Small intestine (tissue), 7 donors: ENCODE results near the gene XYLT1. TPM values are rescaled to one million over a fixed set of nuclear protein-coding genes. Genes with fewer than 3 reads are reported as not detected.

Source experiments
- DNase-seq, 2 donors: peaks; one replicate each; pipeline versions ENCODE4 v3.0.0 to v3.0.0-alpha.2; 2013
- FAIRE-seq: peaks from 2 replicates; lab custom pipeline; 2012; peaks lifted over from hg19 to GRCh38; lab: Jason Lieb, UNC
- H3K27ac ChIP-seq, 3 donors: one replicate each; pipeline ENCODE4 v1.5.1; 2013; ENCODE audit warnings: low read length in 2 of 3, mild to moderate bottlenecking in 2 of 3, control low read depth in 1 of 3, inconsistent platforms in 1 of 3, low read depth in 1 of 3, moderate library complexity in 1 of 3
- H3K27me3 ChIP-seq, 3 donors: one replicate each; pipeline ENCODE4 v1.6.1; 2013; ENCODE audit warnings: low read length in 3 of 3, inconsistent platforms in 1 of 3; ENCODE audit not compliant: control insufficient read depth in 3 of 3, insufficient read depth in 3 of 3
- H3K36me3 ChIP-seq, 3 donors: one replicate each; pipeline ENCODE4 v1.6.1; 2013; ENCODE audit warnings: low read length in 3 of 3, inconsistent platforms in 1 of 3, low read depth in 1 of 3, mild to moderate bottlenecking in 1 of 3, moderate library complexity in 1 of 3; ENCODE audit not compliant: control insufficient read depth in 3 of 3, insufficient read depth in 2 of 3
- H3K4me1 ChIP-seq, 3 donors: one replicate each; pipeline ENCODE4 v1.6.1; 2013; ENCODE audit warnings: low read length in 2 of 3, inconsistent platforms in 1 of 3, low read depth in 1 of 3, mild to moderate bottlenecking in 1 of 3, moderate library complexity in 1 of 3; ENCODE audit not compliant: control insufficient read depth in 3 of 3, insufficient read depth in 2 of 3
- H3K4me3 ChIP-seq, 3 donors: one replicate each; pipeline ENCODE4 v1.5.1; 2013; ENCODE audit warnings: low read length in 3 of 3, control low read depth in 1 of 3, inconsistent platforms in 1 of 3, low read depth in 1 of 3, mild to moderate bottlenecking in 1 of 3, moderate library complexity in 1 of 3
- H3K9me3 ChIP-seq, 2 donors: one replicate each; pipeline ENCODE4 v1.6.1; 2013; ENCODE audit warnings: low read depth in 1 of 2, low read length in 1 of 2; ENCODE audit not compliant: control insufficient read depth in 2 of 2, insufficient read depth in 1 of 2
- WGBS, 3 donors: extraction: QIAGEN DNeasy Blood & Tissue Kit; methylation state at CpG; one replicate each; pipeline ENCODE4 v1.1.7; 2013; 5-methylcytosine and 5-hydroxymethylcytosine counted together
- polyA plus RNA-seq, 4 donors: library from polyadenylated mRNA; stranded (reverse) in 3 of 4; unstranded in 1 of 4; fragments of 200-250 nt in 3 of 4; fragments of 120-200 nt in 1 of 4; gene quantifications; one replicate each; pipeline versions ENCODE4 v1.2.1 to v1.2.3, GENCODE V29; 2013
- donor health status: healthy with polysubstance abuse.
- donor health status: control.
- donor health status: control.
- donor health status: Bipolar disorder and iron deficiency.
- donor health status: healthy.

XYLT1 gene
- polyA plus RNA-seq, 4 donors: 1.9 to 11.2 (median 4.1) TPM

GRCh38 chr16:17392857-17393692, 77.7 kb downstream of the XYLT1 start:
- Histone ChIP-seq H3K27me3 (no peaks in the 10 kb centered on the region), H3K4me1 (peaks cover 0 to 15% (median 3%) of the 10 kb centered on the region in 3 donors), H3K4me3 (no peak overlapping the region), H3K27ac (no peak overlapping the region), H3K9me3 (no peaks in the 10 kb centered on the region), H3K36me3 (no peaks in the 10 kb centered on the region)
- 82 to 87% (median 86%) methylated on average over 5 of the region's 5 CpGs for WGBS, 3 donors
- no peak for FAIRE-seq
- no peak for DNase-seq

DNA sequence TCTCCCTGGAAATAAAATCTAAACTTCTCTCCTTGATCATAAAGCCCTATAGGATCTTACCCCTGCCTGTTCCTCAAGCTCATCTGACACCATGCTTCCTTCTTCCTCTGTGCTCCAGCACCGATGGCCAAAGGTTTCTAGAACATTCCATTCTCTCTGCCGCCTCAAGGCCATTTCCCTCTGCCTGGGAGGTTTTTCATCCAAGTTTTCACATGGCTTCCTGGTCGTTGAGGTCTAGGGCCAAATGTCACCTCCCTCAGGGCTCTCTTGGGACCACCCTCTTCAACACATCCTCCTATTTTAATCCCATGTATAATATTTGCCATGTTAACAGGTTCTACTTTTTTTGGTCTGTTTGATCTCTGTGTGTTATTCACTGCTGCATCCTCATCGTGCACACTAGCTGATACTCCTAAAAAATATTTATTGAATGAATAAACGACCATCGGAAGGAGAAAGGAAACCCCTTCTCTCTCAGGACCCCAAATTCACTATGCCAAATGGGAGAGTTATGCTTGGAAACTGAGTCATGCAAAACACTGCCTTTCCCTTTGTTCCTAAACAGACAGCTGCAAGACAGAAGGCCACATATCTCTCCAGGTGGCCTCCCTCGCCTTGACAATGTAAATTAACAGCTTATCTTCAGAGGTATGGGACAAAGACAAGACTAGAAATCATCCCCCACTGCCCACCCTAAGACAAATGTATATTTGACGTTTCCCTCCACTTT, 78.5 kb downstream of the XYLT1 start:
- Histone ChIP-seq H3K4me3 (no peak overlapping the region), H3K9me3 (no peaks in the 10 kb centered on the region), H3K27ac (no peak overlapping the region), H3K36me3 (no peaks in the 10 kb centered on the region), H3K27me3 (no peaks in the 10 kb centered on the region), H3K4me1 (peaks cover 0 to 7% (median 2%) of the 10 kb centered on the region in 3 donors)
- 68 to 75% (median 70%) methylated on average over 8 of the region's 8 CpGs for WGBS, 3 donors
- FAIRE-seq (no peak), DNase-seq (peak in 1 of 2 donors; percentile 28)

DNA sequence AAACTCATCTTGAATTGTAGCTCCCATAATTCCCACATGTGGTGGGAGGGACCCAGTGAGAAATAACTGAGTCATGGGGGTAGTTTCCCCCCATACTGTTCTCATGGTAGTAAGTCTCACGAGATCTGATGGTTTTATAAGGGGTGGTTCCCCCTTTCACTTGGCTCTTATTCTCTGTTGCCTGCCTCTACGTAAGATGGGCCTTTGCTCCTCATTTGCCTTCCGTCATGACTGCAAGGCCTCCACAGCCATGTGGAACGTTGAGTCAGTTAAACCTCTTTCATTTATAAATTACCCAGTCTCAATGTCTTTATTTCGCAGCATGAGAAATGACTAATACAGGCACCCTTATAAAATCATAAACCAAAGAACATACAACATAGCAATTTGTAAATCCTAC, 79.0 kb downstream of the XYLT1 start:
- Histone ChIP-seq H3K9me3 (no peaks in the 10 kb centered on the region), H3K36me3 (no peaks in the 10 kb centered on the region), H3K4me3 (no peak overlapping the region), H3K27me3 (no peaks in the 10 kb centered on the region), H3K27ac (no peak overlapping the region), H3K4me1 (peaks cover 0 to 1% (median 0%) of the 10 kb centered on the region in 3 donors)
- DNase-seq: no peak
- FAIRE-seq: no peak
- WGBS, 3 donors: 77 to 88% (median 85%) methylated on average over 5 of the region's 5 CpGs

- Histone ChIP-seq H3K36me3 (no peaks in the 10 kb centered on the region), H3K9me3 (no peaks in the 10 kb centered on the region), H3K4me3 (no peak overlapping the region), H3K27me3 (no peaks in the 10 kb centered on the region), H3K4me1 (no peaks in the 10 kb centered on the region), H3K27ac (no peak overlapping the region)
- WGBS, 3 donors: 89 to 97% (median 92%) methylated on average over 4 of the region's 4 CpGs
- no peak for DNase-seq
- no peak for FAIRE-seq
Observed at GRCh38 chr16:17389384-17389783, 81.4 kb downstream of the XYLT1 start.

DNA sequence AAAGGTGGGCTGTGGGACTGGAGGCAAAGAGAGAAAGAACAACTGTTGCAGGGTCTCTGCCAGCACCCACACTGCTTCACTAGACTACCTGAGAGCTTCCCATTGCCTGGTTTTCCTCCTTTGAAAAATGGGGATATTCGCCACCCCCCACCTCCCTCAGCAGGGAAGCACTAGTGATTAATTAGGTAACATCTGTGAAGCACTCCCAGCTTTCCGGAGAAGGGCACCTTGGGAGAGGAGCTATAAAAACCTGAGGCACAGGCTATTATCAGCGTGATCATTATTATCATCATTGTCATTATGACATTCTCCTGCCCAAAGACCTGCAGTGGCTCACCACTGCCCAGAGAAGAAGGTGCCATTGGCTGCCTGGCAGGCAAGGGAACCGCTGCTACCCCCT, 83.5 kb downstream of the XYLT1 start:
- Histone ChIP-seq H3K27me3 (no peaks in the 10 kb centered on the region), H3K36me3 (no peaks in the 10 kb centered on the region), H3K4me1 (peaks cover 0 to 3% (median 0%) of the 10 kb centered on the region in 3 donors), H3K27ac (no peak overlapping the region), H3K4me3 (no peak overlapping the region), H3K9me3 (no peaks in the 10 kb centered on the region)
- FAIRE-seq: no peak
- WGBS, 3 donors: 57 to 80% (median 72%) methylated on average over 4 of the region's 4 CpGs
- DNase-seq: no peak

DNA sequence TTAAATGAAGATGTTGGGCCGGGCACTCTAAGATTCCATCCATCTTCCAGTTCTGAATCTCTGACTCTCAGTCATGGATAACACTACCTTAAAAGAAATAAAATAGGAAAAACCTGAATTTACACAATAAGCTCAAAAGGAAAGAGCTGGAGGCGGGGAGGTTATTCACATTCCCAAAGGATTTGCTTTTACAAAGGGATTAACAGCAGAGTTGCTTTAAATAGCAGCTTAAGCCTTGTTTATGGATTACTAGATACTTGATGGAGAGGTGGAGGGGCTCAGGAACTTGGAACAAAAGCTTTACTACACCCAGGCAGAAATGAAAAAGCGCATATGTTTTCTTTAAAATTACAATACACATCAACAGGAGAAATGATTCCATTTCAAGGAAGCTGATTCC, 84.5 kb downstream of the XYLT1 start:
- FAIRE-seq: no peak
- 72 to 92% (median 81%) methylated on average over 3 of the region's 3 CpGs for WGBS, 3 donors

GRCh38 chr16:17384471-17384870, 86.3 kb downstream of the XYLT1 start:
- DNase-seq (no peak), FAIRE-seq (no peak)
- Histone ChIP-seq H3K4me1 (peaks cover 0 to 3% (median 0%) of the 10 kb centered on the region in 3 donors), H3K4me3 (no peak overlapping the region), H3K27ac (no peak overlapping the region), H3K27me3 (no peaks in the 10 kb centered on the region), H3K36me3 (no peaks in the 10 kb centered on the region), H3K9me3 (no peaks in the 10 kb centered on the region)
- WGBS, 3 donors: 84 to 88% (median 84%) methylated on average over 5 of the region's 5 CpGs

More for the DNA sequence above, 84.5 kb downstream of the XYLT1 start:
- DNase-seq: no peak
- Histone ChIP-seq H3K27me3 (no peaks in the 10 kb centered on the region), H3K4me3 (no peak overlapping the region), H3K4me1 (peaks cover 0 to 3% (median 0%) of the 10 kb centered on the region in 3 donors), H3K36me3 (no peaks in the 10 kb centered on the region), H3K9me3 (no peaks in the 10 kb centered on the region), H3K27ac (no peak overlapping the region)

GRCh38 chr16:17382949-17383863, 87.6 kb downstream of the XYLT1 start:
- H3K27me3 ChIP-seq: no peaks in the 10 kb centered on the region
- 51 to 56% (median 56%) methylated on average over 13 to 14 of the region's 14 CpGs for WGBS, 3 donors
- H3K4me3 ChIP-seq: no peak overlapping the region
- H3K27ac ChIP-seq: peak overlapping the region in 1 of 3 donors; percentile 38
- H3K4me1 ChIP-seq: peaks cover 0 to 3% (median 0%) of the 10 kb centered on the region in 3 donors
- H3K36me3 ChIP-seq: no peaks in the 10 kb centered on the region
- FAIRE-seq (no peak), DNase-seq (peak in 1 of 2 donors; percentile 52)
- H3K9me3 ChIP-seq: no peaks in the 10 kb centered on the region
